T-helper 2 cell treated with Interferon-gamma antibody and Interleukin-4, amounts not matched to agents 5 μg/mL and 100 μg/mL, for 36 hours (primary cell): ENCODE results near the gene C2orf80.
"Not testable (repeated sequence)": the region's sequence is repeated elsewhere in the genome, so short reads cannot be mapped to it uniquely, and the experiment has no call there.

Experiments
- DNase-seq: peaks from one replicate; pipeline ENCODE4 v3.0.0; 2021; ENCODE audit warnings: low spot score
- H3K27ac Mint-ChIP-seq: one replicate; pipeline ENCODE4 v1.8.0; 2021; ENCODE audit warnings: mild to moderate bottlenecking, mixed read lengths
- H3K27me3 Mint-ChIP-seq: one replicate; pipeline ENCODE4 v1.8.0; 2021; ENCODE audit warnings: low read depth, mixed read lengths
- H3K36me3 Mint-ChIP-seq: one replicate; pipeline ENCODE4 v1.8.0; 2021; ENCODE audit warnings: low read depth, mixed read lengths
- H3K4me1 Mint-ChIP-seq: one replicate; pipeline ENCODE4 v1.8.0; 2021; ENCODE audit warnings: low read depth, mixed read lengths
- H3K4me3 Mint-ChIP-seq: one replicate; pipeline ENCODE4 v1.8.0; 2022; ENCODE audit warnings: mild to moderate bottlenecking, moderate library complexity, mixed read lengths
- H3K9me3 Mint-ChIP-seq: one replicate; pipeline ENCODE4 v1.8.0; 2021; ENCODE audit warnings: mixed read lengths

The C2orf80 gene

DNA sequence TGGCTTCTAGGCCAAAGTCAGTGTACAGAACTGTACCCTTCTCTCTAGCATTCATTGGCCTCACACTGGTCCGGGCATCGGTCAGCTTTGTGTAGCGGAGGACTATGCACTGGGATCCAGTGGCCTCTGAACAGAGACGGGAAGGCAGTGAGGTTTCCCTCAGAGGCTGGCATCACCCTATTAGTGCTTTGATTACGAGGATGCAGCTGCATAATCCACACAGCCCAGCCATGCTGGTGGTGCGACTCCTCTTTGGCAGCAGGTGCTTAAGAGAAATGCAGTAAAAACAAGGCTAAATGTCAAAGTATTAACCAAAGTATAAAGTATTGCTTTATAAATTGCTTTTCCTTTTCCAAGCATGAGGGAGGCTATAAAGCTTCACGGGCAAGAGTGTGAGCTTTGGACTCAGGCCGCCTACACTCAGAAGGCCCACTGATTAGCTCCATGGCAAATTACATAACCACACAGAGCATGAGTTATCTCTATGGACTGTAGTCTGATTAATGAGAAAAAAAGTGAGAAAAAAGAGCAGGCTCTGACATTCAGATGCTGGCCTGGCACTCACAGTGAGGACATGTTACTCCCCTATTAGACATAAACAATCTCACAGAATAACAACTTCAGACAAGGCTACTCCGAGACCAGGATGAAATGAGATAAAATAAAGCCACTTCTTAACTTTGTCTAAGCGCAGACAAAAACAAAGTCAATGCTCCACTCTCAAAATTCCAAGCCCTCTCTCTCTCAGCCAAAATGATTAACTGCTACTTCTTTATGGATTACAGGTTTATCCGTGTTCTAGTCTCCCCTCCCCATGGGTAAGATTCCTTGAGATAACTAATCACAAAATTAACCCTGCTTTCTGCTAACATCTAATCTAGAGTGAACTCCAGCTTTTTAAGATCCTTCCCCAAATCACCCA lies 53.8 kb downstream of the C2orf80 start:
- no peak for DNase-seq
- Mint-ChIP-seq H3K4me1 (peaks cover 9% of the 10 kb centered on the region), H3K27me3 (peaks cover 3% of the 10 kb centered on the region), H3K9me3 (no peaks in the 10 kb centered on the region), H3K36me3 (no peaks in the 10 kb centered on the region), H3K27ac (no peak overlapping the region), H3K4me3 (no peak overlapping the region)

DNA sequence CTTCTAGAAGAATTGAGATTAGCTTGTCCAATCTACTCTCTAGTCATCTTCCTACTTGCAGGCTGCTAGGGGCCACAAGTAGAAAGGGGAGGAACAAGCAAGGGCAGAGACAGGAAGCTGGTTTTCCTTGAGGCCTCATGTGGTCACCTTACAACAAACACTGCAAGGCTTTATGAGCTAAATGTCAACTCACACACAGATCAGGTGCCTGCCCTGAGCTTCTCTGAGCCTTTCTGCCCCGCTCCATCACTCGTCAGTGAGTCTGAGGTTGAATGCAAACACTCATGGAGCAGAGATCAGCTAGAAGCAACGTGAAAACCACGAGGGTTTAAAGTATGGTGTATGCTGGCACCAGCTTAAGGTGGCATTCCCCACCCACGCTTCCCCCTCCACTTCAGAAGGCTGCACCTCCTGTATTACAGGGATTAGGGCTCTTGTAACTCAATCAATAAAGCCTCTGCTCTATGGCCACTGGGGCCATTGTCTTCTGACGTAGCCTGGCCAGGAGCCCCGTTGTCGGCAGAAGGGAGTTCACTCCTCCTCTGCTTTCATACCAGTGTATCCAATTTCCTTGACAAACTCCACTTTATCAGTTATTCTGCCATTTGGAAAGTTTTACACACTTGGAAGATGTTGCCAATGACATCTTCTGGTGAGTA lies 54.8 kb downstream of the C2orf80 start:
- Mint-ChIP-seq H3K36me3 (no peaks in the 10 kb centered on the region), H3K4me3 (peak overlapping the region; percentile 46), H3K27me3 (peaks cover 3% of the 10 kb centered on the region), H3K9me3 (no peaks in the 10 kb centered on the region), H3K27ac (no peak overlapping the region), H3K4me1 (peaks cover 9% of the 10 kb centered on the region)
- DNase-seq, result peak; percentile 17

DNA sequence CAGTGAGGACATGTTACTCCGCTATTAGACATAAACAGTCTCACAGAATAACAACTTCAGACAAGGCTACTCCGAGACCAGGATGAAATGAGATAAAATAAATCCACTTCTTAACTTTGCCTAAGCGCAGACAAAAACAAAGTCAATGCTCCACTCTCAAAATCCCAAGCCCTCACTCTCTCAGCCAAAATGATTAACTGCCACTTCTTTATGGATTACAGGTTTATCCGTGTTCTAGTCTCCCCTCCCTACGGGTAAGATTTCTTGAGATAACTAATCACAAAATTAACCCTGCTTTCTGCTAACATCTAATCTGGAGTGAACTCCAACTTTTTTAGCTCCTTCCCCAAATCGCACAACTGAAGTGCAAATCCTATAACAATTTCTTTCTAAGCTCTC lies 59.1 kb downstream of the C2orf80 start:
- H3K4me1 Mint-ChIP-seq, result peaks cover 9% of the 10 kb centered on the region
- H3K27me3 Mint-ChIP-seq, result peaks cover 21% of the 10 kb centered on the region
- no peaks in the 10 kb centered on the region for H3K36me3 Mint-ChIP-seq
- H3K9me3 Mint-ChIP-seq, result no peaks in the 10 kb centered on the region
- DNase-seq, result no peak
- no peak overlapping the region for H3K27ac Mint-ChIP-seq
- no peak overlapping the region for H3K4me3 Mint-ChIP-seq

DNA sequence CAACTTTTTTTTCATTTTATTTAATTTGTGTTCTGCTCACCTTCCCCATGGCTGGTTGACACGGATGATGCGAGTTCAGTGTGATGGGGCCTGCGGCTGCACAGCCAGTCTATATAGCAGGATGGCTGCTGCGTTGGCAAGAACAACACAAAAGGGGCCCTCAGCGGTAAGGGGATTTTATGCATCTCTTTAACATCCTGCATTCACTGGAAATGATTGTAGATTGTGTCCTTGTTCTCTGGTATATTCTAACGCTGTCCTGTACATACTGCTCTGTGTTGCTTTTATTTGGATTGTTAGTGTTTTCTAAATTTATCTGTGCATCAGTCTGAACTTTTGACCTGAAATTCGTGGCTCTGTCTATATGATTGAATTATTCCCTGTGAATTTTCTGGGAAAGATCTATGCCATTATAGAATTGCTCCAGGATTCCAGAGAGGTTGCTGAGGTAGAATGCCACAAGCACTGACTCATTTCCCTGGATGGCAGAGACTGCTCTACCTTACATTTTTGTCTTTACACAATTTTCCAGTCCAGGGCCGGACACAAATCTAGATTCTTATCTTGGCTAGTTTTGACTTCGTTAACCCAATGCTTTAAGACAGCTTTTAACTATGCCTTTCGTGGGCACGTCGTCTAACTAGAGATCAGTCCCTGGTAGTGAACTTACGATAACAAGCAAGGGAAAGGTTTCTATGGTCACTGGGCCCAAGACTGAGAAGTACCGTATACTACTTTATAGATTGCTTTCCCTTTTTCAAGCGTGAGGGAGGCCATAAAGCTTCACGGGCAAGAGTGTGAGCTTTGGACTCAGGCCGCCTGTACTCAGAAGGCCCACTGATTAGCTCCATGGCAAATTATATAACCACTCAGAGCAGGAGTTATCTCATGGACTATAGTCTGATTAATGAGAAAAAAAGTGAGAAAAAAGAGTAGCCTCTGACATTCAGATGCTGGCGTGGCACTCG lies 59.8 kb downstream of the C2orf80 start, which contains the start of gene CRYGC:
TSS of gene CRYGC (minus strand) at position 85 of the 968 bp plus-strand sequence. CDS start at position 49, 36 bp downstream.
- Mint-ChIP-seq H3K9me3 (no peaks in the 10 kb centered on the region), H3K27me3 (peaks cover 28% of the 10 kb centered on the region), H3K4me3 (no peak within 1 kb of the TSS), H3K27ac (no peak within 1 kb of the TSS), H3K4me1 (peaks cover 4% of the 10 kb centered on the region), H3K36me3 (no peaks in the 10 kb centered on the region)
- DNase-seq, result no peak

DNA sequence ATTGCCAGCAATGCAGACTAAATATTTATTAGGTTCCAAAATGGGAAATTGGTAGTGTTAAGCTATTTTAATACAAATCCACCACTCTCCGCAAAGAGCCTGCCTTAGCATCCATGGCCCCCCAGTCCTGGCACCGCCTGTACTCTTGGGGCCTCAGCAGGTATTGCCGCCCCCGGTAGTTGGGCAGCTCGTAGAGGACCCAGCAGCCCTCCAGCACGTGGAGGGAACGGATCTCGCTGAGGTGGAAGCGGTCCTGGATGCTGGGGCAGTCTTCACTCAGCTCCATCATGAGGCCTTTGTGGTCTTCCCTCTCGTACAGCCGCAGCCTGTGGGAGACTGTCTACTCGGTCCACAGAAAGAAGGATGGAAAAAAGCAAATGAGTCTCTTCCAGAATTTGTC lies 61.7 kb downstream of the C2orf80 start:
- Mint-ChIP-seq H3K9me3 (no peaks in the 10 kb centered on the region), H3K36me3 (no peaks in the 10 kb centered on the region), H3K27ac (no peak overlapping the region), H3K4me3 (no peak overlapping the region), H3K27me3 (peaks cover 44% of the 10 kb centered on the region), H3K4me1 (peaks cover 6% of the 10 kb centered on the region)
- DNase-seq, result no peak

DNA sequence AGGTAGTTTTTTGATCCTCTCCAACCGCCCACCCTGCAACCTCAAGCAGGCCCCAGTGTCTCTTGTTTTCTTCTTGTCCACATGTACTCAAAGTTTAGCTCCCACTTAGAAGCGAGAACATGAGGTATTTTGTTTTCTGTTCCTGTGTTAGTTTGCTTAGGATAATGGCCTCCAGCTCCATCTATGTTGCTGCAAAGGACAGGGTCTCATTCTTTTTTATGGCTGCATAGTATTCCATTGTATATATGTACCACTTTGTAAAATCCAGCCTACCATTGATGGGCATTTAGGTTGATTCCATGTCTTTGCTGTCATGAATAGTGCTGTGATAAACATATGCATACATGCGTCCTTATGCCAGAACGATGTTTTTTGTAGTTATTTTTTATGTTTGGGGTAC lies 62.7 kb downstream of the C2orf80 start:
- H3K27me3 Mint-ChIP-seq, result peaks cover 41% of the 10 kb centered on the region
- H3K4me3 Mint-ChIP-seq, result no peak overlapping the region
- H3K27ac Mint-ChIP-seq, result no peak overlapping the region

DNA sequence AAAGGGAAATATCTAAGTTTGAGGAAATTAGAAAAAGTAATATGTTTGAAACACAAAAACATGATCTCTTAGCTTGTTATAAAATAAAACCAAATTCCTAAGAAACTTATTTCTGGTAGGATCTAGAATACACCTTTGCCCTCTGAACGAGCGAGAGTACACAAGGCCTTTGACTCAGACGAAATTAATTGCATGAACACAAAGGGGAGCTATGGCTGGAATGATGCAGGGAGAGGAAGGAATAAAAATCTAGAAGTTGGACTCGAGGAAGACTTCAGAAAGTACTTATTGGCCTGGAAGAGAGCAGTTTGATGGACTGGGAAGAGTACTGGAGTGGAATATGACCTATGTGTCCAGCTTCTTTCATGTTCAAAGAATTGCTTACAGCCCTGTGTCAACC lies 64.6 kb downstream of the C2orf80 start:
- Mint-ChIP-seq H3K4me1 (peaks cover 6% of the 10 kb centered on the region), H3K36me3 (no peaks in the 10 kb centered on the region), H3K27ac (no peak overlapping the region), H3K9me3 (no peaks in the 10 kb centered on the region), H3K27me3 (peaks cover 53% of the 10 kb centered on the region), H3K4me3 (no peak overlapping the region)
- DNase-seq, result no peak

More for the DNA sequence above, 62.7 kb downstream of the C2orf80 start:
- DNase-seq, result no peak
- Mint-ChIP-seq H3K9me3 (no peaks in the 10 kb centered on the region), H3K4me1 (peaks cover 6% of the 10 kb centered on the region), H3K36me3 (no peaks in the 10 kb centered on the region)

DNA sequence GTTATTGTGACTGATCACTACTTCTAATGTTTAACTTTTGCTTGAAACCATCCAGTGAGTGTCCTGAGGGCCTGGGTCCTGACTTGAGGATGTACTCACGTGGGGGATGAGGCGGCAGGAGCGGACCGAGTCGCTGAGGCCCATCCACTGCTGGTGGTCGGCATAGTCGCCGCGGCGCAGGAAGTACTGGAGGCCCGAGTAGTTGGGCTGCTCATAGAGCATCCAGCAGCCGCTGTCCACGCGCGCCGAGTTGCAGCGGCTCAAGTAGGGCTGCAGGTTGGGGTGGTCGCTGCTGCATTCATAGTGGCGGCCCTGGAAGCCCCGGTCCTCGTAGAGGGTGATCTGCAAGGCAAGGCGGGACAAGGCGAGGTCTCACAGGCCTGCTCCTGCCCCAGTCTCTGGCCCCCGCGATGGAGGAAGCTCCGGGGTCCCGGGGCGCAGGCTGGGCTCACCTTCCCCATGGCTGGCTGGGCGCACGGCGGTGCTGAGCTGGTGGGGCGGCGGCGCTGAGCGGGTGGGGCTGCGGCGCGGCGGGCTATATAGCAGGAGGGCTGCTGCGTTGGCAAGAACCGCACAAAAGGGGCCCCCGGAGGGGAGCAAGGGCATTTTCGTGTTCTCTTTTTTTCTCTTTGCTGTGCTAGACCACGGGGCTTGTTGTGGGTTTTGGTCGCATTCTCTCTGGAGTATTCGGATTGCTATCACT lies 65.7 kb downstream of the C2orf80 start, which contains the start of gene CRYGD:
TSS of gene CRYGD (minus strand) at position 512 of the 703 bp plus-strand sequence. CDS start at position 461, 51 bp downstream.
- not testable (repeated sequence) for H3K36me3 Mint-ChIP-seq, DNase-seq, H3K4me1 Mint-ChIP-seq, H3K27ac Mint-ChIP-seq, H3K9me3 Mint-ChIP-seq
- H3K4me3 Mint-ChIP-seq, result peak within 1 kb of the TSS; percentile 40
- peaks cover 52% of the 10 kb centered on the region for H3K27me3 Mint-ChIP-seq

DNA sequence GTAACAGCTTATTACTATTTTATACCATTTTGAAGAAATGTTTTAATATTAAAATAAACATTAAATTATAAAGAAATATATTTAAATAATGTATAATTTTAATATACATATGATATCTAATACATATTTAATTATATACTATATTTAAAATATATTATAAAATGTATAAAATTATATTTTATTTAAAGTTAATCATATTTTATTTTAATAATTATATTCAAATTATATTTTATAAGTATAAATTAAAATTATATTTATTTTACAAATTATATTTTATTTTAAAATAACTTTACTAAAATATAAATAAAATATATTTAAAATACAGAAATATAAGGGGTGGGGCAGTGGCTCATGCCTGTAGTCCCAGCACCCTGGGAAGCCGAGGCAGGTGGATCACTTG lies 67.6 kb downstream of the C2orf80 start:
- H3K4me1 Mint-ChIP-seq, result peaks cover 6% of the 10 kb centered on the region
- H3K27me3 Mint-ChIP-seq, result peaks cover 46% of the 10 kb centered on the region
- no peaks in the 10 kb centered on the region for H3K36me3 Mint-ChIP-seq
- no peak for DNase-seq
- no peak overlapping the region for H3K4me3 Mint-ChIP-seq
- no peaks in the 10 kb centered on the region for H3K9me3 Mint-ChIP-seq
- H3K27ac Mint-ChIP-seq, result no peak overlapping the region

DNA sequence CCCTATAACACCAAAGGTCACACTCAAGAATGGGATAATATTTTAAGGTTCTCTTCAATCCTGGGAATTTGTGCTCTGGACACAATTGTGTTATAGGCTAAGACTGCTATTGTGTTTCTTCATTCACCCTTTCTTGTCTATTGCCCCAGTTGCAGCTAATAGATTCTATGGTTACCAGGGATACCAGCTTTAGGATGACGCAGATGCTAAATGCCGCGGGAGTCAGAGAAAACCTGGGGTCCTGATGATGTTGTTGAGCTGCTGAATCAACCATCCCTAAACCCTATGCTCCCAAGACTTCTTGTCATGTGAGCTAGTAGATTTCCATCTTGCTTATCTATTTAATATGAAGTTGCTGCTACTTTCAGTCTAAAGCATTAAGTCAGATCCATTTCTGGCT lies 70.9 kb downstream of the C2orf80 start:
- Mint-ChIP-seq H3K9me3 (no peaks in the 10 kb centered on the region), H3K4me1 (peaks cover 3% of the 10 kb centered on the region), H3K27me3 (peaks cover 21% of the 10 kb centered on the region), H3K36me3 (no peaks in the 10 kb centered on the region), H3K27ac (no peak overlapping the region), H3K4me3 (no peak overlapping the region)
- DNase-seq, result no peak

DNA sequence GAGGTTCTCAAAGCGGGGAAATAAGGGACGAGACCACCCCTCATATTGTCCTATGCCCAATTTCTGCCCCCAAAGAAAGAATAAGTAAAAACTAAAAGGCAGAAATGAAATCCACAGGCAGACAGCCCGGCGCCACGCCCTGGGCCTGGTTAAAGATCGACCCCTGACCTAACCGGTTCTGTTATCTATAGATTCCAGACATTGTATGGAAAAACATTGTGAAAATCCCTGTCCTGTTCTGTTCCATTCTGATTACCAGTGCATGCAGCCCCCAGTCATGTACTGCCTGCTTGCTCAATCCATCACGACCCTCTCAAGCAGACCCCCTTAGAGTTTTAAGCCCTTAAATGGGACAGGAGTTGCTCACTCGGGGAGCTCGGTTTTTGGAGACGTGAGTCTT lies 72.4 kb downstream of the C2orf80 start:
- not testable (repeated sequence) for DNase-seq, H3K4me1 Mint-ChIP-seq, H3K36me3 Mint-ChIP-seq, H3K4me3 Mint-ChIP-seq, H3K27ac Mint-ChIP-seq, H3K9me3 Mint-ChIP-seq
- peaks cover 15% of the 10 kb centered on the region for H3K27me3 Mint-ChIP-seq
